ENCODE data around the gene EDEM3. TPM values are rescaled to one million over a fixed set of nuclear protein-coding genes. Genes with fewer than 3 reads are reported as not detected.

The EDEM3 gene
- total RNA-seq, 1 experiment from 2014 or later = 14.5 TPM

GRCh38 chr1:184791550-184791900 lies 36.9 kb upstream of the EDEM3 start:
- Histone ChIP-seq H3K27ac (no peak overlapping the region), H2AFZ (no peak overlapping the region), H3K9me2 (ENCODE audit: insufficient read depth) (no peaks in the 10 kb centered on the region), H3K27me3 (ENCODE audit: insufficient read depth, low read depth) (no peaks in the 10 kb centered on the region), H3K79me2 (ENCODE audit: low read depth) (no peaks in the 10 kb centered on the region), H3K36me3 (ENCODE audit: low read depth) (no peaks in the 10 kb centered on the region), H3K4me3 (no peak overlapping the region), H3K4me1 (replicated peaks; ENCODE audit: insufficient read depth) (peaks cover 16% of the 10 kb centered on the region), H4K20me1 (ENCODE audit: insufficient read depth) (no peaks in the 10 kb centered on the region), H3F3A (ENCODE audit: insufficient read depth, low read depth) (peaks cover 8% of the 10 kb centered on the region), H3K4me2 (no peak overlapping the region), H3K9me3 (ENCODE audit: insufficient read depth, low read depth) (no peaks in the 10 kb centered on the region)
- DNase-seq = no peak
- POLR2A ChIA-PET (ENCODE audit: unreplicated experiment) = no interaction called here
- TF ChIP-seq, protein P1, sequence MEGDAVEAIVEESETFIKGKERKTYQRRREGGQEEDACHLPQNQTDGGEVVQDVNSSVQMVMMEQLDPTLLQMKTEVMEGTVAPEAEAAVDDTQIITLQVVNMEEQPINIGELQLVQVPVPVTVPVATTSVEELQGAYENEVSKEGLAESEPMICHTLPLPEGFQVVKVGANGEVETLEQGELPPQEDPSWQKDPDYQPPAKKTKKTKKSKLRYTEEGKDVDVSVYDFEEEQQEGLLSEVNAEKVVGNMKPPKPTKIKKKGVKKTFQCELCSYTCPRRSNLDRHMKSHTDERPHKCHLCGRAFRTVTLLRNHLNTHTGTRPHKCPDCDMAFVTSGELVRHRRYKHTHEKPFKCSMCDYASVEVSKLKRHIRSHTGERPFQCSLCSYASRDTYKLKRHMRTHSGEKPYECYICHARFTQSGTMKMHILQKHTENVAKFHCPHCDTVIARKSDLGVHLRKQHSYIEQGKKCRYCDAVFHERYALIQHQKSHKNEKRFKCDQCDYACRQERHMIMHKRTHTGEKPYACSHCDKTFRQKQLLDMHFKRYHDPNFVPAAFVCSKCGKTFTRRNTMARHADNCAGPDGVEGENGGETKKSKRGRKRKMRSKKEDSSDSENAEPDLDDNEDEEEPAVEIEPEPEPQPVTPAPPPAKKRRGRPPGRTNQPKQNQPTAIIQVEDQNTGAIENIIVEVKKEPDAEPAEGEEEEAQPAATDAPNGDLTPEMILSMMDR (conservative IDR thresholded peaks at IDR 0.05) = no peak
- no peak for TF ChIP-seq EZH2 (IDR thresholded peaks at IDR 0.05; ENCODE audit: low read depth)
- BruUV-seq (replicated peaks) = no TSS peak
- intact Hi-C loops (cut with micrococcal nuclease; ENCODE audit: unreplicated experiment) = no loop called here
- CTCF ChIA-PET = no interaction called here

- no peak for DNase-seq
- POLR2A ChIA-PET (ENCODE audit: unreplicated experiment) = no interaction called here
- TF ChIP-seq EZH2 (IDR thresholded peaks at IDR 0.05; ENCODE audit: low read depth) = no peak
- TF ChIP-seq, protein P1 (conservative IDR thresholded peaks at IDR 0.05) = no peak
Measured at GRCh38 chr1:184790642-184791549, 36.2 kb upstream of the EDEM3 start.

GRCh38 chr1:184789884-184790283 lies 35.2 kb upstream of the EDEM3 start:
- Histone ChIP-seq H3K9me2 (ENCODE audit: insufficient read depth) (no peaks in the 10 kb centered on the region), H3K27me3 (ENCODE audit: insufficient read depth, low read depth) (no peaks in the 10 kb centered on the region), H3K36me3 (ENCODE audit: low read depth) (no peaks in the 10 kb centered on the region), H3K9me3 (ENCODE audit: insufficient read depth, low read depth) (no peaks in the 10 kb centered on the region), H3K27ac (no peak overlapping the region), H3K4me1 (replicated peaks; ENCODE audit: insufficient read depth) (peaks cover 16% of the 10 kb centered on the region), H3K79me2 (ENCODE audit: low read depth) (no peaks in the 10 kb centered on the region), H4K20me1 (ENCODE audit: insufficient read depth) (no peaks in the 10 kb centered on the region), H3F3A (ENCODE audit: insufficient read depth, low read depth) (peaks cover 8% of the 10 kb centered on the region), H2AFZ (no peak overlapping the region), H3K4me2 (no peak overlapping the region), H3K4me3 (no peak overlapping the region)
- ChIA-PET CTCF (no interaction called here), POLR2A (ENCODE audit: unreplicated experiment) (no interaction called here)
- TF ChIP-seq, protein P1 (conservative IDR thresholded peaks at IDR 0.05) = no peak
- TF ChIP-seq EZH2 (IDR thresholded peaks at IDR 0.05; ENCODE audit: low read depth) = no peak
- intact Hi-C loops (cut with micrococcal nuclease; ENCODE audit: unreplicated experiment) = no loop called here
- DNase-seq = no peak
- no TSS peak for BruUV-seq (replicated peaks)

More at GRCh38 chr1:184790642-184791549, 36.2 kb upstream of the EDEM3 start:
- Histone ChIP-seq H3K4me2 (no peak overlapping the region), H3K4me3 (no peak overlapping the region), H3K9me2 (ENCODE audit: insufficient read depth) (no peaks in the 10 kb centered on the region), H3K79me2 (ENCODE audit: low read depth) (no peaks in the 10 kb centered on the region), H2AFZ (no peak overlapping the region), H3K9me3 (ENCODE audit: insufficient read depth, low read depth) (no peaks in the 10 kb centered on the region), H3K27me3 (ENCODE audit: insufficient read depth, low read depth) (no peaks in the 10 kb centered on the region), H3K4me1 (replicated peaks; ENCODE audit: insufficient read depth) (peaks cover 16% of the 10 kb centered on the region), H4K20me1 (ENCODE audit: insufficient read depth) (no peaks in the 10 kb centered on the region), H3F3A (ENCODE audit: insufficient read depth, low read depth) (peaks cover 8% of the 10 kb centered on the region), H3K36me3 (ENCODE audit: low read depth) (no peaks in the 10 kb centered on the region), H3K27ac (no peak overlapping the region)
- CTCF ChIA-PET = no interaction called here
- intact Hi-C loops (cut with micrococcal nuclease; ENCODE audit: unreplicated experiment) = no loop called here
- BruUV-seq (replicated peaks) = no TSS peak
